ENCODE data around the gene GPC3.
"Not testable (repeated sequence)": the region's sequence is repeated elsewhere in the genome, so short reads cannot be mapped to it uniquely, and the experiment has no call there.

GPC3 gene

GRCh38 chrX:133646719-133647116 lies 338.7 kb downstream of the GPC3 start:
- no peak for DNase-seq (ENCODE audit: low read depth)

DNA sequence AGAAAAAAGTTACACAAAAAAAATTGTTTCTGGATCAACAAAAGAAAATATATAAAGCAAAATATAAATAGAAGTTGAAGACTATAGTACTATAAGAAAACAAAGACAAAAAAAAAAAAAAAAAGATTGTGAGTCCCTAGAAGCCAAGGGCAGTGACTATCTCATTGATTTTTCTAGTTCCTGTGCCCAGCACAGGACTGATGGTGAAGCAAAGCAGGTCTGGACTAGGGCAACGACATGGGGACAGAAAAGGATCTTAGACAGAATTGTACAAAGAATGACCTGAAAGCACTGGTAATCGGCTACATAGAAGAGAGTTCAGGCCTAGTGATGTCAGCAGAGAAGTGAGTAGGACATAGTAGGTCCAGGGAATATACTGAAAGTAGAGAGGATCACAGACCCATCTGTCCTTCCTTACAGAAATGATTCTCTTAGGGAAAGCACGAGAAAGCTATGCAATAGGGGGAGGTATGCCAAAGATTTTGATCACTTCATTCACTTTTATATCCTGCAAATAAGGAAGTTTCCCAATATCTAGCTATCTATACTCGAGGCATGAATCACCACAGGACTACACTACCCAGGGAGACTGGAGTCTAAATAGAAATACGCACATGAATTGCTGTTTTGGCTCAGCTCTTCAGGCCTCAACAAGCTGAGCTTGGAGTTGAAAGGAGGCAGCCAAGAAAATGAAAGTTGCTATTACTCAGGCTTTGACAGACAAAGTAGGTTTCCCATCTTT lies 339.2 kb downstream of the GPC3 start:
- DNase-seq (ENCODE audit: low read depth) = no peak

- no peak for DNase-seq (ENCODE audit: low read depth)
Observed at GRCh38 chrX:133645256-133645655, 340.1 kb downstream of the GPC3 start.

DNA sequence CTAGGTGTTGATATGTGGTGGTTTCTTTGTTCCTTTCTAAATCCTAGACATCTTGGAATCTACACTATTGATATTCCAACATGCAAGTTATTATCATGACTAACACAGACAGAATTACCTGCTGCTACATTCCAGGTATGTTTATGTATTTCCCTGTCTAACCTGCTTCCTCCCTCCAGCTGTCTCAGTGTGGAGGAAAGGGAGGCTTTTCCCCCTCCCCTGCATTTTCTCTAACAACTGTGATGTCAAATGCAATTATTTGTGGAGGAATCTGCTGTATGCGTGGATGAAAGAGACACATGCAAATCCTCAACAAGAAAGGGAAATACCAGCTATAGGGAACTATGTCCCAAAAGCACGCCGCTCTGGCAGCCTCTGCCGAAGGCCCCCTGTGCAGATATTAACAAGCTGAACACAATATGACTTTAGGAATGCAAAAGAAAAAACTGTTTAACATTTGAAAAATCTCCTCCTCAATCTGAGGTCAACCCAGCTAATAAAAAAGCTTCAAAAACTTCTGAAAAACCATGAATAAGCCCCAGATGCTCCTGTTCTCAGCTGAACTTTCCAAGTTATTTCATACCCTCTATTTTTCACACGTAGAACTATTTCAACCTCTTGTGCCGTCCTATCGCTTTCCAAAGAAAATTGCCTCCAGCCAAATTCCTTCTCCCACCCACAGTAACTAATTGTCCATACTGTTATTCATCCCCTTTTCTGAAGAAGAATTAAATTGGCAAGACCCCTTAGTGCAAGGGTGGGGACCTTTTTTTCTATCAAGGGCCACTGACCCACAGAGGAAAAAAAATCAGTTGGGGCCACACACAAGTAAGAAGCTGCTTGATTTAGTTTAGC lies 345.0 kb downstream of the GPC3 start:
- DNase-seq (ENCODE audit: low read depth) = no peak

DNA sequence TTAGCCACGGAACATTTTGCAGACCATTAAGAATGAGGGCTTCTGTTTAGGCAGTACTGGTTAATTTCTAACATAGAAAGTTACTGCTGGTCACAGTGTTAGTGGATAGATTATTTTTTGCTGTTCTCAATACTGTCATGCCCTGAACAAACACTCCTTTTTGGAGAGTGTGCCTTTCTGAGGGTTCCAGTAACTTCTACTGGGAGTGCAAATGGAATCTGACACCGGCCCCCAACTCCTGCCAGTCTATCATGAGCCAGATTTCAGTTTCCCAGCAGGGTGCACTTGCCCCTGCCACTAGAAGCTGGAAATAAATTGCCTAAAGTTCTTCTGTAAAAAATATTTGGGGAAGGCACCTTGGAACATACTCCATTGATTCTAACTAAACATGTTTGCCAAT lies 345.7 kb downstream of the GPC3 start:
- DNase-seq (ENCODE audit: low read depth) = no peak

- no peak for DNase-seq (ENCODE audit: low read depth)
Observed at GRCh38 chrX:133638285-133638684, 347.1 kb downstream of the GPC3 start.

DNA sequence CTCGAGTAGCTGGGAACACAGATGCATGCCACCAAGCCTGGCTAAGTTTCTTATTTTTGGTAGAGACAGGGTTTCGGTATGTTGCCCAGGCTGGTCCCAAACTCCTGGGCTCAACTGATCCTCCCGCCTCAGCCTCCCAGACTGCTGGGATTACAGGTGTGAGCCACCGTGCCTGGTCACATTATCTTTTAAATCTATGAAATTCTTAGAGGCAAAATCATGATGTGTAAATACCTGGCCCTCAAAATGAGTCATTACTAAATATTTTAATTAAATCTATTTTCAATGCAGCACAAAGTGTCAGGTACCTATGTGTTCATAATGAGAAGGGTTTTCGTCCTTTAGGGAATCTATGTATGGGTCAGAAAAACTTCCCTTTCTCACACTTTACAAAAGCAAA lies 347.6 kb downstream of the GPC3 start:
- DNase-seq (ENCODE audit: low read depth) = no peak

DNA sequence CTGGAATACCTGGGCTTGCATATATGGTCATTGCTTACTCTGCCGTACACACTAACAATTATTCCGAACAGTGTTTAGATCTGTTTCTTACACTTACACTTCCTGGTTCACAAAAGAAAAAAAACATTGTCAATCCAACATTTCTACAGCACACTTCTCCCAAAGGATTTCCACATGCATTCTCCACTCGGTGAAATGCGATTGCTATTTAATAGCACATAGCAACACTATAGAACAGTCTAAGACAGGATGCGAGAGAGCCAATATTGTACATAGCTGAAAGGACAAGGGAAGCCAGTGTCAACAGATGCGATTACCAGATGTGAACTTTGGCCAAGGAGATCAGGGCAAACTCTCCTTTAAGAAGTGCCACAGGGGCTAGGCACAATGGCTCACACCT lies 349.4 kb downstream of the GPC3 start:
- no peak for DNase-seq (ENCODE audit: low read depth)

DNA sequence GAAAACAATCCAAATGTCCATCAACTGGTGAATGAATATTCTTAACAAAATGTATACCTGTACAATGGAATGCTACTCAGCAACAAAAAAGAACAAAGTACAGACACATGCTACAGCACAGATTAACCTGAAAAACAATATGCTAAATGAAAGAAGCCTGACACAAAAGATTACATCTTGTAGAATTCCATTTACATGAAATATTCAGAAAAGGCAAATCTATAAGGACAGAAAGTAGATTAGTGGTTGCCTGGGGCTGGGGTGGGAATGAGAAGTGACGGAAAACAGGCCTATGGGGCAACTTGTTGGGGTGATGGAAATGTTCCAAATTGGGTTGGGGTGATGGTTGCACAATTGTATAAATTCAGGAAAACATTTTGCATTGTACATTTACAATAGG lies 351.0 kb downstream of the GPC3 start:
- DNase-seq (ENCODE audit: low read depth) = no peak

GRCh38 chrX:133633950-133634349 lies 351.4 kb downstream of the GPC3 start:
- DNase-seq (ENCODE audit: low read depth) = no peak

DNA sequence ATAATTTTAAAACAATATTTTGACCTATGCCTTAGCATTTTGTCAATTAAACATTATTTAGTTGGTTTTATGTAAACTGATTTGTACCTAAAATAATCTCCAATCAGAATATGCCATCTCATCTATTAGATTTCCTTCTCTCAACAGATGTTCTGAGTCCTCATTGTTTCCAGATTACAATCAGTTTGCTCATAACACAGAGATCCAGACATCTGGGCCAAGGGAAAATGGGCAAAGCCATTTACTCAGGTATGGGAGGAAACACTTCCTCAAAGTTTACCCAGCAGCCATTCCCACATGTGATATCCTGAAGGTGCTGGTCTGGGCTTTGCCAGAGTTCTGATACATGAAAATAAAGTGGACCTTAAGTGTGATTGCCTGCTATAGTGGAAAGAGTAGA lies 352.2 kb downstream of the GPC3 start:
- DNase-seq (ENCODE audit: low read depth) = no peak

DNA sequence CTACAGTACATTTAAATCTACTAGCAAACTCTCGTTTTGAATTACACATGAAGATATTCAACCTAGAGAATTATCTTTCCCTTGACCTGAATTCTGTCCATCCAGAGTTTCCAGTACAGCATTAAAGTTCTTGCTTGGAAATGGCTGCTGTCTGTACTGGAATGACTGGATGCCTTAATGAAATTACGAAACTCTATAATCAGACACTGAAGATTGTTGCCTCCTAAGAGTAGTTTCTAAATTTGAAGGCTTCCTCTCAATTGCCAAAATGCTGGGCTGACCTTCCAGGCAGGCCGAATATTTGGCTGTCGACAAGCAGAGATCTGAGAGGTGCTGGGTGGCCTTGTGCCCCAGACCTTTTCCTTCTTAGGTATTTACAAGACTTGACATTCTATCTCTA lies 355.0 kb downstream of the GPC3 start:
- no peak for DNase-seq (ENCODE audit: low read depth)

DNA sequence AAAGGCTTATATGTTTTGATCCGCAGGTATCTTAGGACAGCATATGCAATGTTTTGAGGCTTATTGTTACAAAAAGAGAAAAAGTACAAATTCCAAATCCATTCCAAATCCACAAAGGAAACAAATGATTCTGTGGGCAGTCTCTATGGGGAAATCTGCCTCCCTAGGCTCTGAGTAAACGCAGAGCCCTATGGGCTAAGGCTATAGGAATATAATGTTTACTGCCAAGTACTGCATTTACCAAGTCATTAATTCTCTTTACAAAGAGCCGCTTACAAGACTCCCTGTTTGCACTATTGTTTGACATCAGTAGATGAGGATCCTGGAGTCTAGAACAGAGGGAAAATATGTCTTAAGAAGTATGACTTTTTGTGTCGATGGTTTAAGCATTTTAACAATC lies 357.7 kb downstream of the GPC3 start:
- no peak for DNase-seq (ENCODE audit: low read depth)

DNA sequence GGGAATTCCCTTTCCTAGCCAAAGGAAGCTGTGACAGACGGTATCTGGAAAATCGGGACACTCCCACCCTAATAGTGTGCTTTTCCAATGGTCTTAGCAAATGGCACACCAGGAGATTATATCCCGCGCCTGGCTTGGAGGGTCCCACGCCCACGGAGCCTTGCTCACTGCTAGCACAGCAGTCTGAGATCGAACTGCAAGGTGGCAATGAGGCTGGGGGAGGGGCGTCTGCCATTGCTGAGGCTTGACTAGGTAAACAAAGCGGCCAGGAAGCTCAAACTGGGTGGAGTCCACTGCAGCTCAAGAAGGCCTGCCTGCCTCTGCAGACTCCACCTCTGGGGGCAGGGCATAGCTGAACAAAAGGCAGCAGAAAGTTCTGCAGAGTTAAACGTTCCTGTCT lies 364.0 kb downstream of the GPC3 start:
- DNase-seq (ENCODE audit: low read depth) = not testable (repeated sequence)

GRCh38 chrX:133611676-133612075 lies 373.7 kb downstream of the GPC3 start:
- DNase-seq (ENCODE audit: low read depth) = no peak

DNA sequence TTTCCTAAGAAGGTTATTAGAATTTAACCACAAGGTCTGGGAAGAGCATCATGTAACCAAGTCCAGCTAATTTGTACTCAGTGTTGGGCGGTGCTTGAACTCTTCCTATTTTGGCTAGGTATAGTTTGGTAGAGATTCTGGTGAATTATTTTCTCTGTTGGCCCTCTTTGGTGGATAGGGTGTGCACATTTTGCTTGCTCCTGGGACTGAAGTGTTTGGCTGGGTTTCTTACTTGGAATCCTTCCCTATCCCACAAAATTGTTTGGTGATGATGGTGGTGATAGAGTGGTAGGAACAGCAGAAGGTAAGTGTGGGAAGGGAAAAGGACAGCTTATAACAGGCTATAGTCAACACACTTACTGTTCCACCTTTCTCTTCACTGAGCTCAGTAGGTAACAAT lies 375.3 kb downstream of the GPC3 start:
- DNase-seq (ENCODE audit: low read depth) = no peak

DNA sequence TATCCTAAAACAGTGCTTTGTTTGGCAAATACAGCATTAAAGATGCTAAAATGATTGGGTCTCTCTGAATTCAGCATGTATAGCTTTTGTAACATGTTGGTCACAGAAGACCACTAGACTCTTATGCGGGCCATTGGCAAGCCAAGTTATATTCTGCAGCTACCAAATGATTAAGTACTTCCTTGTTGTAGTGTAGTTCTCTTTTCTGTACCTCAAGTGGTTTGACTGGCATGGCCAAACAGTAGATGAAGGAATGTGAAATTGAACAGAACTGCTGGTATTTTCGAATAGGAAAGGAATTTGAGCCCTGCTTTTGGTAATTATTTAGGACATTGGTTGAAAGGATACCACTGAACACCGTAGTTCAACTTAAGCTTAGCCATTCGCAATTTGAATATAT lies 376.2 kb downstream of the GPC3 start:
- no peak for DNase-seq (ENCODE audit: low read depth)

DNA sequence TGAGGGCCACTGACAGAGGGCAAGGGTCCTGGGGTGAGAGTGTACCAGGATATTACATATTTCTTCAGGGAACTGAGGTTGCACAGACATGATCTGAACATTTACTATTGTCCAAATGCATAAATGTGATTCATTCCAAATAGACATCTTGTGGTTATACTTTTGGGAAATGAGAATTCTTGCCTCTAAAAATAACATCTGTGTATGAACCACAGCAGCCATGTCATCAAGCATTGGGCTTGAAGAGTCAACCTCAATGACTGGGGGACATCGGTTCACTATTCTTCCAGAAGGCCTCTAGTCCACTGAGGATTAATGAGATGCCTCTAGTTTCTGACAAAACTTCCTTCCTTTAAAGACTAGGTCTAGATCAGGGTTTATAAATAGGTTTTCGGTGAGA lies 377.0 kb downstream of the GPC3 start:
- DNase-seq (ENCODE audit: low read depth) = no peak

DNA sequence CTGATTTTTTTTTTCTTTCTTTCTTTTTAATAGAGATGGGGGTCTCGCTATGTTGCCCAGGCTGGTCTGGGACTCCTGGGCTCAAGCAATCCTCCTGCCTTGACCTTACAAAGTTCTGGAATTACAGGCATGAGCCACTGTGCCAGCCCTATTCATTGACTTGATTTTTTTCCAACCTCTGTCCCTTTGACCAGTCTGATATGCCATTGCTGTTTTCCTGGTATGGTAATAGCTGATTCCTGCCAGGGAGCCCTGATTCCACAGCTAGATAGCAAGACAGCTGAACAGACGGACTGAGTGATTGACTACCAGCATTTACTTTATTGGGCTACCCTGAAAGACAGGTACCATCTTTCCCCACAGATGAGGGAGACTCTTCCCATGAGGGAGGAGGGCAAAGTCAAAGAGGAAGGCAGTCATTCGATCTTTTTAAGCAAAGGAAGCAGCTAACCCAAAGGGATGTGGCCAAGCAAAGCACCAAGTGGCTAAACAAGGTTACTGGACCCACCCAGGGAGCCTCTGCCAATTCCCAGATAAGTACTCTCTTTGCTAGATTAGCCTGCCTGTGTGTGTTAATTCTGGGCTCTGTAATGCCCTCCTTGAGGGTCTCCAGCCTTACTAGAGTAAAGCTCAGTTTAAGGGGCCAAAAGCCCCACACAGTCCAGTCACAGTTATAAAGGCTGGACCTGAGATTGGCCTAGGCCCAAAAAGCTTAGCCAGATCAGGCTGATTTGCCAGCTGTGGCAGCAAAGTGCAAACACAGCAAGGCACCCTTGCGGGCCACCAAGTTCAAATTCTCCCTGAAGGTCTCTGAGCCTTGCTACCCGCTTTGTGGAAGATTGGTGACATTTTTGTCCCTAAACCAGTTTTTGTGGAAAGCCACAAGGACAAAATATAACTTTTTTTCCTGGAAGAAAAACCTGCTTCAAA lies 377.7 kb downstream of the GPC3 start:
- DNase-seq (ENCODE audit: low read depth) = no peak

DNA sequence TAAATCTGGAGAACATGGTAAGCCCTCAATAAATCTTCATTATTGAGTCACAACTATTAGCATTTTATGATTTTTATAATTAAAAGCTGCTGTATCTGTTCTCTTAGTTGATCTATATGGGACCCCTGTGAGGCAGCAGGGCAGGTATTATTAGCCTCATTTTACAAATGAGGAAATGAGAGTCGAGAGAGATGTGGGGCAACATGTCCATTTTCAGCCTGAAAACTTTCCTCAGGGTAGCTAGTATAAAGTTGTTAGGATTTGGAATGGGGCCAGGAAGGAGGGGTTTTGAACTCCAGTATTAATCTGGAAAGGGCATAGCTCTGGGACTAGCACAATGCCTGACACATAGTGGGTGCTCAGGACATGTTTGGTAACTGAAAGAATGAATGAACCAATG lies 378.4 kb downstream of the GPC3 start:
- DNase-seq (ENCODE audit: low read depth) = no peak

GRCh38 chrX:133604801-133605200 lies 380.6 kb downstream of the GPC3 start:
- no peak for DNase-seq (ENCODE audit: low read depth)

GRCh38 chrX:133602881-133603280 lies 382.5 kb downstream of the GPC3 start:
- no peak for DNase-seq (ENCODE audit: low read depth)

GRCh38 chrX:133601116-133601515 lies 384.3 kb downstream of the GPC3 start:
- no peak for DNase-seq (ENCODE audit: low read depth)

Data from ELR (cell line).